ENCODE measurements around the gene ABCG1. TPM values are rescaled to one million over a fixed set of nuclear protein-coding genes. Genes with fewer than 3 reads are reported as not detected.

Gene ABCG1
- total and polyA plus RNA-seq, 2 donors (not counting 3 experiments of a cell fraction or from before 2014, with no cell fraction given), result 6.7 to 19.6 TPM

DNA sequence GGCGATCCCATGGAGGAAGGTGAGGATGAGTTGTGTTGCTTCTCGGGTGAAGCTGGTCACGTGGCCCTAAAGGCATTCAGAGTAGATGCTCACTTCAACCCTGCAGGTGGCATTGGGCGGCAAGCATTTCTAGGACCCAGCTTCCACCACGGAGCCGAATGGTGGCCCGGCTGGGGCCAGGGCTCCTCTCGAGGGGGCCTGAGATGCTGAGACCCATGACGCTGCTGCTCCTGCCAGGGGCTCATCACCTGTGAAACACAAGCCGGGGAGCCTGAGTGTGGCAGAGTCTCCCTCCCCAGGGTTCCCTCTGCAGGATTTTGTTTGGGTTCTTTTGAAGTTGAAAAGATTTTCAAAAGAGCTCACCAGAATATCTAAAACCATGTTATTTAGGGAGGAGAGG lies 41.2 kb downstream of the ABCG1 start:
- Histone ChIP-seq H3K9ac (replicated peaks; ENCODE audit: extremely low read depth, insufficient read depth, low read length) (no peak overlapping the region), H3K4me1 (ENCODE audit: control insufficient read depth, extremely low read depth, insufficient read depth, low read length) (peaks cover 25% of the 10 kb centered on the region), H3K36me3 (ENCODE audit: control insufficient read depth in 2 of 2, extremely low read depth in 1 of 2, insufficient read depth in 2 of 2, low read length in 2 of 2) (no peaks in the 10 kb centered on the region), H3K4me3 (replicated peaks in 1 of 3; ENCODE audit: insufficient read depth in 1 of 3, low read depth in 1 of 3, low read length in 3 of 3) (no peak overlapping the region), H3K27me3 (ENCODE audit: control insufficient read depth in 2 of 2, insufficient read depth in 2 of 2, low read length in 2 of 2) (no peaks in the 10 kb centered on the region), H3K27ac (ENCODE audit: insufficient read depth, low read depth, low read length) (no peak overlapping the region), H3K9me1 (replicated peaks; ENCODE audit: control insufficient read depth, extremely low read depth, insufficient read depth, low read length) (no peaks in the 10 kb centered on the region), H2AFZ (ENCODE audit: low read depth, low read length) (no peak overlapping the region), H4K20me1 (replicated peaks; ENCODE audit: control insufficient read depth, extremely low read depth, insufficient read depth, low read length) (no peaks in the 10 kb centered on the region), H3K79me2 (ENCODE audit: control insufficient read depth, insufficient read depth, low read length) (no peaks in the 10 kb centered on the region), H3K9me3 (replicated peaks; ENCODE audit: control insufficient read depth, insufficient read depth, low read length) (no peaks in the 10 kb centered on the region), H3K4me2 (ENCODE audit: insufficient read depth, low read length) (no peak overlapping the region)
- dilution Hi-C loops (cut with MboI; ENCODE audit: extremely low pct_ligation_motif_present, low sequenced_read_pairs), result no loop called here
- ChIA-PET CTCF (interaction anchor here (1.1 to 5.2 kb wide), 10 partner anchors 10 to 444 kb away, joined by 3 to 131 read pairs (median 26); no protein-coding TSS in a partner anchor), POLR2A (no interaction called here)
- no TSS peak for BruUV-seq (replicated peaks)
- DNase-seq (ENCODE audit: low read depth, low spot score) (no peak), FAIRE-seq (no peak)
- TF ChIP-seq EZH2 (IDR thresholded peaks at IDR 0.05; ENCODE audit: borderline replicate concordance, low read depth, low read length, severe bottlenecking), result no peak
- TF ChIP-seq GATA2 (IDR thresholded peaks at IDR 0.05; ENCODE audit: insufficient read depth, insufficient read length, low read depth, low read length), result no peak
- no peak for TF ChIP-seq JUN (IDR thresholded peaks at IDR 0.05; ENCODE audit: borderline replicate concordance, insufficient read depth, insufficient read length, low read depth)
- TF ChIP-seq POLR2AphosphoS5 (IDR thresholded peaks at IDR 0.05; ENCODE audit: insufficient read depth, low read depth, low read length), result no peak
- intact Hi-C loops (cut with micrococcal nuclease), result no loop called here

DNA sequence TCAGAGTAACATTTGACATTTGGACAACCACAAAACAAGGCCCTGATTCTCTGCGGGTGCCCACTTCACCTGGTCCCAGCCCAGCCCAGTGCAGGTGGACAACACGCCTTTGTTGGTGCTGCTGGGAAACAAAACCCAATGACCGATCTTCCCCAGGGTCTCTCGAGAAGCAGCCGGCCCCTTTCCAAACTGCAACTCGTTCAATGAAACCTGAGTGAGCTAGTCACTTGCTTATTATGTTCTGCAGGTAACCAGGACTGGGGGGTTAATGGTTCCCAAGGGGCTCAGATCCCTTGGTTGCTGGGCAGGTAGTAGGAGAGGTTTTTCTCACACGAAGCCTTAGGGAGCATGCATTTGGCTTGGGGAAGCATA lies 42.9 kb downstream of the ABCG1 start:
- DNase-seq (ENCODE audit: low read depth, low spot score) (no peak), FAIRE-seq (no peak)
- Histone ChIP-seq H3K9ac (replicated peaks; ENCODE audit: extremely low read depth, insufficient read depth, low read length) (no peak overlapping the region), H3K36me3 (ENCODE audit: control insufficient read depth in 2 of 2, extremely low read depth in 1 of 2, insufficient read depth in 2 of 2, low read length in 2 of 2) (no peaks in the 10 kb centered on the region), H3K27ac (ENCODE audit: insufficient read depth, low read depth, low read length) (no peak overlapping the region), H3K9me3 (replicated peaks; ENCODE audit: control insufficient read depth, insufficient read depth, low read length) (no peaks in the 10 kb centered on the region), H3K79me2 (ENCODE audit: control insufficient read depth, insufficient read depth, low read length) (no peaks in the 10 kb centered on the region), H3K9me1 (replicated peaks; ENCODE audit: control insufficient read depth, extremely low read depth, insufficient read depth, low read length) (no peaks in the 10 kb centered on the region), H2AFZ (ENCODE audit: low read depth, low read length) (no peak overlapping the region), H3K27me3 (ENCODE audit: control insufficient read depth in 2 of 2, insufficient read depth in 2 of 2, low read length in 2 of 2) (no peaks in the 10 kb centered on the region), H3K4me1 (ENCODE audit: control insufficient read depth, extremely low read depth, insufficient read depth, low read length) (peaks cover 25% of the 10 kb centered on the region), H4K20me1 (replicated peaks; ENCODE audit: control insufficient read depth, extremely low read depth, insufficient read depth, low read length) (no peaks in the 10 kb centered on the region), H3K4me2 (ENCODE audit: insufficient read depth, low read length) (no peak overlapping the region), H3K4me3 (replicated peaks in 1 of 3; ENCODE audit: insufficient read depth in 1 of 3, low read depth in 1 of 3, low read length in 3 of 3) (no peak overlapping the region)
- intact Hi-C loops (cut with micrococcal nuclease) (loop anchor here (2.0 kb wide), 1 partner anchor 47 kb away; no protein-coding TSS in a partner anchor), dilution Hi-C loops (cut with MboI; ENCODE audit: extremely low pct_ligation_motif_present, low sequenced_read_pairs) (no loop called here)
- BruUV-seq (replicated peaks), result no TSS peak
- CTCF ChIA-PET, result interaction anchor here (0.9 to 5.2 kb wide), 8 partner anchors 9 to 116 kb away, joined by 3 to 131 read pairs (median 4); no protein-coding TSS in a partner anchor
- POLR2A ChIA-PET, result no interaction called here
- TF ChIP-seq GATA2 (IDR thresholded peaks at IDR 0.05; ENCODE audit: insufficient read depth, insufficient read length, low read depth, low read length) (no peak), MYC (IDR thresholded peaks at IDR 0.05; ENCODE audit: low read depth, low read length) (no peak), POLR2A (IDR thresholded peaks at IDR 0.05; ENCODE audit: low read depth, low read length) (no peak), EZH2 (IDR thresholded peaks at IDR 0.05; ENCODE audit: borderline replicate concordance, low read depth, low read length, severe bottlenecking) (no peak), FOS (IDR thresholded peaks at IDR 0.05; ENCODE audit: borderline replicate concordance, insufficient read depth, low read length) (no peak), JUN (IDR thresholded peaks at IDR 0.05; ENCODE audit: borderline replicate concordance, insufficient read depth, insufficient read length, low read depth) (no peak), POLR2AphosphoS5 (IDR thresholded peaks at IDR 0.05; ENCODE audit: insufficient read depth, low read depth, low read length) (no peak)
- TF ChIP-seq, protein P1, sequence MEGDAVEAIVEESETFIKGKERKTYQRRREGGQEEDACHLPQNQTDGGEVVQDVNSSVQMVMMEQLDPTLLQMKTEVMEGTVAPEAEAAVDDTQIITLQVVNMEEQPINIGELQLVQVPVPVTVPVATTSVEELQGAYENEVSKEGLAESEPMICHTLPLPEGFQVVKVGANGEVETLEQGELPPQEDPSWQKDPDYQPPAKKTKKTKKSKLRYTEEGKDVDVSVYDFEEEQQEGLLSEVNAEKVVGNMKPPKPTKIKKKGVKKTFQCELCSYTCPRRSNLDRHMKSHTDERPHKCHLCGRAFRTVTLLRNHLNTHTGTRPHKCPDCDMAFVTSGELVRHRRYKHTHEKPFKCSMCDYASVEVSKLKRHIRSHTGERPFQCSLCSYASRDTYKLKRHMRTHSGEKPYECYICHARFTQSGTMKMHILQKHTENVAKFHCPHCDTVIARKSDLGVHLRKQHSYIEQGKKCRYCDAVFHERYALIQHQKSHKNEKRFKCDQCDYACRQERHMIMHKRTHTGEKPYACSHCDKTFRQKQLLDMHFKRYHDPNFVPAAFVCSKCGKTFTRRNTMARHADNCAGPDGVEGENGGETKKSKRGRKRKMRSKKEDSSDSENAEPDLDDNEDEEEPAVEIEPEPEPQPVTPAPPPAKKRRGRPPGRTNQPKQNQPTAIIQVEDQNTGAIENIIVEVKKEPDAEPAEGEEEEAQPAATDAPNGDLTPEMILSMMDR (IDR thresholded peaks at IDR 0.05; ENCODE audit: extremely low read depth in 1 of 2, insufficient read depth in 1 of 2, low read depth in 1 of 2, low read length in 2 of 2), result no peak

Data from endothelial cell of umbilical vein (primary cell).